ENCODE data around the gene SOX18. TPM values are rescaled to one million over a fixed set of nuclear protein-coding genes. Genes with fewer than 3 reads are reported as not detected.
A peak's percentile ranks its signal among the peaks of the same experiment; 100 is the strongest.

The SOX18 gene
- total and polyA plus RNA-seq, 2 of the 13 experiments (the other 11 are each of a cell fraction or from before 2014, with no cell fraction given), result 1.6 to 1.9 TPM

- TF ChIP-seq ZBTB3 (CRISPR knock-in tag; IDR thresholded peaks at IDR 0.05; ENCODE audit: borderline replicate concordance, low read depth) (no peak), ZNF749 (CRISPR knock-in tag; IDR thresholded peaks at IDR 0.05; ENCODE audit: borderline replicate concordance) (no peak), ATF6 (CRISPR knock-in tag; conservative IDR thresholded peaks at IDR 0.05) (no peak), MTERF4 (CRISPR knock-in tag; IDR thresholded peaks at IDR 0.05) (peak; percentile 20; the same call in 1 of the 2 replicates), ZNF354B (CRISPR knock-in tag; IDR thresholded peaks at IDR 0.05) (peak; percentile 87; the same call in 1 of the 2 replicates), SMC3 (IDR thresholded peaks at IDR 0.05; ENCODE audit: low read length) (no peak), ZNF883 (CRISPR knock-in tag; IDR thresholded peaks at IDR 0.05; ENCODE audit: not compliant biosample characterization) (peak; percentile 92), ZBTB7B (CRISPR knock-in tag; IDR thresholded peaks at IDR 0.05) (no peak; the same call in none of the 2 replicates), ZNF225 (CRISPR knock-in tag; IDR thresholded peaks at IDR 0.05) (peak; percentile 57), HNF4A (CRISPR knock-in tag; IDR thresholded peaks at IDR 0.05) (peak; percentile 88), ZNF784 (CRISPR knock-in tag; IDR thresholded peaks at IDR 0.05; ENCODE audit: borderline replicate concordance) (0 out of 2 replicates have a peak, but pooled peaks have one; percentile 71), TFAP4 (IDR thresholded peaks at IDR 0.05; ENCODE audit: borderline replicate concordance, low read depth) (peak; percentile 48; the same call in 1 of the 2 replicates), SMARCE1 (IDR thresholded peaks at IDR 0.05; ENCODE audit: borderline replicate concordance) (no peak), GZF1 (CRISPR knock-in tag; IDR thresholded peaks at IDR 0.05) (no peak), ZNF558 (CRISPR knock-in tag; IDR thresholded peaks at IDR 0.05; ENCODE audit: borderline replicate concordance) (0 out of 2 replicates have a peak, but pooled peaks have one; percentile 32), CENPX (CRISPR knock-in tag; IDR thresholded peaks at IDR 0.05) (no peak), RBAK (CRISPR knock-in tag; IDR thresholded peaks at IDR 0.05) (0 out of 2 replicates have a peak, but pooled peaks have one; percentile 16), ZNF367 (CRISPR knock-in tag; IDR thresholded peaks at IDR 0.05; ENCODE audit: borderline replicate concordance) (no peak), NFATC3 (CRISPR knock-in tag; IDR thresholded peaks at IDR 0.05) (peak; percentile 79; the same call in 1 of the 2 replicates), TOPORS (CRISPR knock-in tag; IDR thresholded peaks at IDR 0.05) (0 out of 2 replicates have a peak, but pooled peaks have one; percentile 46), DZIP1 (CRISPR knock-in tag; IDR thresholded peaks at IDR 0.05) (peak; percentile 40)
These were observed 15.9 kb upstream of the SOX18 start (continued) for GRCh38 chr20:64065062-64065973.

Measured in HepG2 (cell line).